Epithelial cell of alveolus of lung (primary cell): ENCODE measurements around the gene CCNK. TPM values are rescaled to one million over a fixed set of nuclear protein-coding genes. Genes with fewer than 3 reads are reported as not detected.

Experiments
- total RNA-seq: library from RNA; depleted of rRNA; stranded (reverse); fragments of >200 nt; gene quantifications from 2 replicates; pipeline ENCODE4 v1.2.1, GENCODE V29; 2015

Gene CCNK
- total RNA-seq, result 13.7 and 36.3 TPM in 2 replicates

GRCh38 chr14:99480917-99481744 is at the start of gene CCNK:
Gene CCNK, plus strand, starts transcription at chr14:99481409. Its CDS starts 11,269 bp downstream, at chr14:99492678.

GRCh38 chr14:99479906-99480869 is 1.0 kb upstream of the CCNK start, which contains the start of gene SETD3:
Gene SETD3, minus strand, starts transcription at chr14:99480859. Its CDS starts 15,054 bp downstream, at chr14:99465805.

Other genes starting within 250 kb of the CCNK start
- gene BCL11B, start 209.2 kb upstream of the CCNK start, total RNA-seq, result 0.13 and 0.16 TPM in 2 replicates
- 25.8 and 35.4 TPM in 2 replicates for gene SETD3, start 550 bp upstream of the CCNK start, total RNA-seq
- 5.3 and 7.0 TPM in 2 replicates for gene CCDC85C, start 122.8 kb downstream of the CCNK start, total RNA-seq
- gene HHIPL1, start 163.7 kb downstream of the CCNK start, total RNA-seq, result 2.6 and 3.4 TPM in 2 replicates
- gene CYP46A1, start 202.9 kb downstream of the CCNK start, total RNA-seq, result not detected in 2 replicates